ENCODE results near the gene PARD3.

- TF ChIP-seq, protein P1, sequence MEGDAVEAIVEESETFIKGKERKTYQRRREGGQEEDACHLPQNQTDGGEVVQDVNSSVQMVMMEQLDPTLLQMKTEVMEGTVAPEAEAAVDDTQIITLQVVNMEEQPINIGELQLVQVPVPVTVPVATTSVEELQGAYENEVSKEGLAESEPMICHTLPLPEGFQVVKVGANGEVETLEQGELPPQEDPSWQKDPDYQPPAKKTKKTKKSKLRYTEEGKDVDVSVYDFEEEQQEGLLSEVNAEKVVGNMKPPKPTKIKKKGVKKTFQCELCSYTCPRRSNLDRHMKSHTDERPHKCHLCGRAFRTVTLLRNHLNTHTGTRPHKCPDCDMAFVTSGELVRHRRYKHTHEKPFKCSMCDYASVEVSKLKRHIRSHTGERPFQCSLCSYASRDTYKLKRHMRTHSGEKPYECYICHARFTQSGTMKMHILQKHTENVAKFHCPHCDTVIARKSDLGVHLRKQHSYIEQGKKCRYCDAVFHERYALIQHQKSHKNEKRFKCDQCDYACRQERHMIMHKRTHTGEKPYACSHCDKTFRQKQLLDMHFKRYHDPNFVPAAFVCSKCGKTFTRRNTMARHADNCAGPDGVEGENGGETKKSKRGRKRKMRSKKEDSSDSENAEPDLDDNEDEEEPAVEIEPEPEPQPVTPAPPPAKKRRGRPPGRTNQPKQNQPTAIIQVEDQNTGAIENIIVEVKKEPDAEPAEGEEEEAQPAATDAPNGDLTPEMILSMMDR (IDR thresholded peaks at IDR 0.05): no peak
- TF ChIP-seq POLR2A (IDR thresholded peaks at IDR 0.05): no peak
Measured at GRCh38 chr10:34514290-34514689, 300.8 kb downstream of the PARD3 start.
